ENCODE measurements around the gene IL18RAP. TPM values are rescaled to one million over a fixed set of nuclear protein-coding genes. Genes with fewer than 3 reads are reported as not detected.

IL18RAP gene
- total RNA-seq, 1 donor from 2014 or later, result 37.1 TPM

- intact Hi-C loops (cut with micrococcal nuclease), result no loop called here
- no peaks in the 10 kb centered on the region for H3K9me3 Mint-ChIP-seq
- no peak for DNase-seq (ENCODE audit: low spot score)
- H3K36me3 Mint-ChIP-seq (ENCODE audit: low read depth), result no peaks in the 10 kb centered on the region
- peaks cover 13% of the 10 kb centered on the region for H3K27me3 Mint-ChIP-seq (ENCODE audit: insufficient read depth)
- H3K27ac Mint-ChIP-seq, result no peak overlapping the region
- no peaks in the 10 kb centered on the region for H3K4me1 Mint-ChIP-seq (ENCODE audit: low read depth)
- H3K4me3 Mint-ChIP-seq, result no peak overlapping the region
Measured at GRCh38 chr2:102498414-102498813, 75.5 kb downstream of the IL18RAP start.

- H3K4me3 Mint-ChIP-seq, result no peak overlapping the region
- H3K27me3 Mint-ChIP-seq (ENCODE audit: insufficient read depth), result peaks cover 13% of the 10 kb centered on the region
- no peak for DNase-seq (ENCODE audit: low spot score)
- no peaks in the 10 kb centered on the region for H3K4me1 Mint-ChIP-seq (ENCODE audit: low read depth)
- no peak overlapping the region for H3K27ac Mint-ChIP-seq
- H3K9me3 Mint-ChIP-seq, result no peaks in the 10 kb centered on the region
- intact Hi-C loops (cut with micrococcal nuclease), result no loop called here
- H3K36me3 Mint-ChIP-seq (ENCODE audit: low read depth), result no peaks in the 10 kb centered on the region
Measured at GRCh38 chr2:102499558-102499957, 76.6 kb downstream of the IL18RAP start.

Other genes starting within 250 kb of the IL18RAP start
- gene IL1RL2, start 236.1 kb upstream of the IL18RAP start, total RNA-seq, result 0.16 TPM in 1 of 2 replicates, not detected in the other
- gene IL1RL1, start 111.6 kb upstream of the IL18RAP start, total RNA-seq, result 3.9 and 4.8 TPM in 2 replicates
- gene IL18R1, start 67.4 kb upstream of the IL18RAP start, total RNA-seq, result 57.8 and 61.3 TPM in 2 replicates
- 0.10 TPM in 1 of 2 replicates, not detected in the other for gene SLC9A4, start 50.1 kb downstream of the IL18RAP start, total RNA-seq
- not detected in 2 replicates for gene SLC9A2, start 196.4 kb downstream of the IL18RAP start, total RNA-seq